HG02798 (cell line): ENCODE data around the gene RRBP1.

Source experiments
- ATAC-seq: cut with Tn5 transposase; IDR thresholded peaks from one replicate; pipeline ENCODE4 v1.9.1; 2021; ENCODE audit warnings: mild to moderate bottlenecking; ENCODE audit not compliant: unreplicated experiment, poor library complexity

RRBP1 gene

DNA sequence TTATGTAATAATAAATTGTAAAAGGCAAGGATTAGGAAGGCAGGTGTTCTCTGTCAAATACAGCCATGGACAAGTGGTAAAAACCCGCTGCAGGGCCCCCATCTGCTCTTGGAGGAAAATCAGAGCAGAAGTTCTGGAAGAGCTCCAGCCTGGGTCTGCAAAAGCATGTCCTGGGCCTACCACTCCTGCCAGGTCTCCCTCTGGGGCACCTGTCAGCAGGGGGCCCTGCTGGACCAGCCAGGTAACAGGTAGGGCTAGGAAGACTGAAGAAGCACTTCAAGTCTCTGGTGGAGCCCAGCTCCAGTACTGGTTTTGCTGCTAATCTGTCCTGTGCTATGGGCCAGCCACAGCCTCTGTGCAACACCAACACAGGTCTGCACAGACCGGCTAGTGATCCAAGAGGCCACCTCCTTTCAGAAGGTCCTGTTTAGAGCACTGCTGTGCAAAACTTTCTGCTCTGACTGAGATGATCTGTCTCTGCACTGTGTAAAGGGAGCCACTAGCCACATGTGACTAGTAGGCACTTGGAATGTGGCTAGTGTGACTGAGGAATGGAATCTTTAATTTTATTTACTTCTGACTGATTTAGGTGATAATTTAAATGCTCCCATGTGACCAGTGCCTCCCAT, 30.2 kb downstream of the RRBP1 start:
- ATAC-seq, result no peak

DNA sequence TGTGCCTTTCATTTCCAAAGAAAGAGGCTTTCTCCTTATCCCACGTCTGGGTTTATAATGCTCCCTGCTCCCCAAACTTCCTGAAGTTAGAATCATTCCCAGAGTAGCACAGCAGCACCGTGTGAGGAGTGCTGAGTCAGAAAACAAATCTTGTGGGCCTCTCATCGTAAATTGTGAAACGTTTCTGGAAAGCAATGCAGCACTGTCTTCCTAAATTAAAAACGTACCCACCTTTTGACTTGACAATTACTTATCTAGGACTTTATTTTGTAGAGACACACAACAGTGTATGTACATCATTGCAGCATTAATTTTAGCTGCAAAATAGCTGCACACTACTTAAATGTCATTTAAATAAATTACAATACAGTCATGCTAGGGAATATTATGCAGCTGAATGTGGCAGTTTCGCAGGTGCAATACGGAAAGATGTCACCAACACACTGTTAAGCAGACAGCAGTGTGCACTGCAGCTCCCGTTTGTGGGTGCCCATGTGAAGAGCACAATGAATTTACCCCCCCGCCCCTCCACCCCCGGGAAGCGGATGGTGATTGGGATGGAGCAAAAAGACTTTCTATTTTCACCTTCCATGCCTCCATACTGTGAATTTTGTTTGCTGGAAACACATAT, 30.8 kb downstream of the RRBP1 start:
- no peak for ATAC-seq

DNA sequence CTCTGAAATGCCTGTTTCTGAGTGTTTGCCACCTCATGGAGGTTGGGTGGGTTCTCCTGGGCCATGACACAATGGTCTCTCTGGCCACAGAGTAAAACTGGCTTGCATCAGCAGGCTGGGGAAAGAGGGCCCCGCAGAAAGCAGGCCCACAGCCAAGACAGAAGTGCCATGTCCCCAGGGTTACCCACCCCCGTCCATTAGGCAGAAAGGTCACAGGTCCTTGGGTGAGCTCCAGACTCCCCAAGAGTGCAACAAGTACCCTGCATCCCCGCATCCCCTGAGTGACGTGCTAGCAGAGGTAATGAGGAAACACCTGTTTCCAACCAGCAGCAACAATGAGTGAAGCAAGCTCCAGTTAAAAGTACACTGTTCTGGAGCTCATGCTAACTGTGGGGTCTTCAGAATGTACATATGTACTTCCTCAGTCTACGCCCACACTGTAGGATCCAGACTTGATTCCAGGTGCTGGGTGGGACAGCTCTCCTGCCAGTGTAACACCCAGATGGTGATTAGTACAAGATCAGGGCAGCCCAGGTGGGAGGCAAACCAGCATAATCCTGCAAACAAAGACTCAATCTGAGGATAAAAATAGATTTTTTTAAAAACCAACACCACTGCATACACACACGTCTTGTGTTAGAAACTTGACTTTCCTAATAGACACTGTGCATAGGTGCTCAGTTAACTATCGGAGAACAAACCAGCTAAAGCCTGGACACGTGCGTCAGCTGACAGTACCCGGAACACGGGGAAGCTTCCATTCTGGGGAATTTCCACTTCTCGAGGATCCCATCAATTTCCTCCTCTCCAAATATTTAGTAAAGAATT, 31.5 kb downstream of the RRBP1 start:
- no peak for ATAC-seq

DNA sequence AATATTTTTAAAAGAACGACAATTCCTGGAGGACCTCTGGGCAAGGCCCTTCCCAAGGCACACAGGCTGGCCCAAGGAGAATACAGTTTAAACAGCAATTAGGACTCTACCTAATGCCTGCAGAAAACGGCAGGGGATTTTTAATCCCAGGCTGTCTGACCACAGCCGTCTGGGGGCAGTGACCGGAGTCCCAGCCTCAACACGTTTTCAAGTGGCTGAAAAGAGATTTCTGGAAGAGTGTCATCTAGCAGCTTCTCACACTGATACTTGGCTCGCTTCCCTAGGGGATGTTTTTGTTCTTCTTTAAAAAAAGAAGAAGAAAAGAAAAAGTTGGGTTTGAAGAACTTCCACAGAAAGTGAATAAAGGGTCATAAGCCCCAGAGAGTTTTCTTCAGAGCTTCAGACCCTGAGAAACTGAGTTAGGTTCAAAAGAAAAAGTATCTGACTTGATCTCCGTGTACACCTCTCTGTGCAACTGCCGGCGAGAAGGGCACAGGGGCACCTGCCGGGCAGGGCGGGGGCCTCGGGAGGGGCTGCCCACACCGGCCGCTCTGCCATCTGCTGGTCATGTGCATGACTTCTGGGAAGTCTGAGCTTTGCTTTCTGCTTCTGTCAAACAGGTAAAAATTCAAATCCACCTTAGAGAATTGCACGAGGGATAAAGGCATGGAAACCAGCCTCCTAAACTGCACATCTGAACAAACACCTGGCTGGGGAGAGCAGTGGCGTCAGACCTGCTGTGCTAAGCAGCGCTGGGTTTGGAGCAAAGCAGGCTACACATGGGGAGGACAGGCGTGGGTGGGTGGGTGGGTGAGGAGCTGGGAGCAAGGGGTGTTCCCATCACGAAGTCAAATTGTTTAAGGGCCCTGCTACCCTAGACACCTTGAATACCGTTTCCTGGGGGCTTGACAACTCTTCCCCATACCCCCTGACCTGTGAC, 33.0 kb downstream of the RRBP1 start:
- ATAC-seq, result no peak

DNA sequence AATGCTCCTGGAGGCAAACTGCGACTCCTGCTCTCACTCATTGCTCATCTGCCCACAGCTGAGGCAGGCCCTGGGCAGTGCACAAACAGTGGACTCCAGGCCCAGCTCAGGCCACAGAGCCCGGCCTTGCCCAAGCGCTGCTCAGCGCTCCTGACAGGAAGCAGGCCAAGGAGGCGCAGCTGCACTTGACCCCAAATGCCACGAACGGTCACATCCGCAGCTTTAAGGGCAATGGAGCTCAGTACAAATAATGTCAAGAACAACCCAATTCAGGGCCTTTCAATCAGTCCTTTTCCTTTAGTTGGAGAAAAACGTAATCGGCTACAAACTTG, 33.8 kb downstream of the RRBP1 start:
- ATAC-seq, result no peak

DNA sequence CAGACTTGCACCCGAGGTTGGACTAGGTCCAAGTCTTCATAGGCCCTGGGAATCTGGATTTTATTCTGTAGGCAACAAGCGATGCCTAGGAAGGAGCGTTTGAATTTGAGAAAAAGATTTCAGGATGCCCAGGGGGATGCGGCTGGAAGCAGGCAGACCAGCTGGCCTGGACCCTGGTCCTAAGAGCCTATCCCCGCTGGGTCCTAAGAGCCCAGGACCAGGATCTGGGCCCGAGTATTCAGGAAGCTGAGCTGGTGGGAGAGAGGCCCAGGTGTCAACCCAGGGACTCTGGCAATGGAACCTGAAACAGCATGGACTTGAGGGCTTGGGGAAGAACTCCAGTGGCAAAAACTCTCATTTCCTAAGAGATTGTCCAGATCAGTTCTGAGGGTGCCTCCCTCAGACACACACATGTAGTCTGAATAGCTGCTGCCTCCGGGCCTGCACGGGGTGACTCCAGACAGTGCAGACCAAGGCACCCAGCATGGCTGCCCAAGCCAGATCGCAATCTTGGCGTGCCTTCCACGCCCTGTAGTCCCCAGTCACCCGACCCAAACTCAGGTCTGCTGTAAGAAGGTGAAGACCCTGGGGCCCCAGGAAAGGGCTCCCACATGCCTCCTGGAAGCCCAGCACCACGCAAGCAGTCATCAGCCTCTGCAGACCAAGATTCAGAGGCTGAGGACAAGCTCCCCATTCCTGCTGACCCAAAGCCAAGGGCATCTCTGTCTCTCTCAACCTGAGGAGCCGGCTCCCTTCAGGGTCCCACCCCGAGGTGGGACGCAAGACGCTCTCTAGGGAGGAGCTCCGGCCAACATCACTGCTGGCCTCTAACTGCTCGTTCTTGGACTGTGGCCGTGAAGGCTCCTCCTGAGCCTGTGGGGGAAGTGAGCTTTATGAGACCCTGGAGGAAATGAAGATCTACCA, 34.4 kb downstream of the RRBP1 start:
- ATAC-seq, result no peak

DNA sequence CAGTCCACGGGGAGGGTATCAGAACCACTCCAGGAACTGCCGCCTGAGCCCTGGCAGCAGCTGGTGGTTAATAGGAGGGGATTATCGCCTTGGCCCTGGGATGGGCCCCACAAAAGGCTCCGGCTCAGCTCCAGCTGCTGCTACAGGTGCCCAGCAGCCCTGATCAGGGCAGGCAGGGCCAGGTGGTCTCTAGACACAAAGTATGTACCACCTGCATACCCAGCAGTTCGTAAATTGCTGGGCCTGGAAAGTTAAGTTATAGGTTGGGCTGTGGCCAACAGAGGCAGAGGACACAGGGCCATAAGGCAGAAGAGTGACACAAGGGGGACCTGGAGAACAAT, 35.1 kb downstream of the RRBP1 start:
- no peak for ATAC-seq

DNA sequence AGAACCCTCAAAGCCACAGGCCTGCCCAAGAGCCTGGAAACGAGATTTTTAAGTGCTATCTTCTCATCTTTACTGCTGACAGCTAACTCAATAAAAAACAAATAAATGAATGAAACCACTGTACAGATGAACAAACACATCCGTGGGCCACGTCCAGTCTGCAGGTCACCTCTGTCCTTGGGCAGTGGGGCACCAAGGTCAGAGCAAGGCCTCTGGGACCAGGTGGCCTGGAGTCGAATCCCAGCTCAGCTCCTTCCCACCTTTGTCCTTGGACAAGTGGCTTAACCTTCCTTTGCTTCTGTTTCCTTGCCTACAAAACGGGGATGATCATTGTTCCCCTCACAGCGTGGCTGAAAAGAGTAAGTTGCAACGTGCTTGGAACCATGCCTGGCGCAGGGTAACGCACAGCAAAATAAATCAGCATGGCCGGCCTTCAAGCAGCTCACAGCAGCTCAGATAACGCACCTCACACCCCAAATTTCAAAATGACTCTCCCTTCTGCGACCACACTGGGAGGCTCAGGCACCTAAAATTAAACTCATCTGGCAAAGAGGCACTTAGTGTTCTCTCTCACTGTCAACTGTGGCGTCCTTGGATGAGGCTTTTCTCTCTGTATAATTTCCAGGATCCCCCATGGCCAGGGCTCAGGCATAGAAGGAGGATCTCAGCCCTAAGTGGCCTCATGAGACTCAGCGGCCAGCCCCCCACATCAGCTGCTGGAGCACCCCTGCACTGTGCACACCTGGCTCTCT, 35.7 kb downstream of the RRBP1 start:
- ATAC-seq, result no peak

DNA sequence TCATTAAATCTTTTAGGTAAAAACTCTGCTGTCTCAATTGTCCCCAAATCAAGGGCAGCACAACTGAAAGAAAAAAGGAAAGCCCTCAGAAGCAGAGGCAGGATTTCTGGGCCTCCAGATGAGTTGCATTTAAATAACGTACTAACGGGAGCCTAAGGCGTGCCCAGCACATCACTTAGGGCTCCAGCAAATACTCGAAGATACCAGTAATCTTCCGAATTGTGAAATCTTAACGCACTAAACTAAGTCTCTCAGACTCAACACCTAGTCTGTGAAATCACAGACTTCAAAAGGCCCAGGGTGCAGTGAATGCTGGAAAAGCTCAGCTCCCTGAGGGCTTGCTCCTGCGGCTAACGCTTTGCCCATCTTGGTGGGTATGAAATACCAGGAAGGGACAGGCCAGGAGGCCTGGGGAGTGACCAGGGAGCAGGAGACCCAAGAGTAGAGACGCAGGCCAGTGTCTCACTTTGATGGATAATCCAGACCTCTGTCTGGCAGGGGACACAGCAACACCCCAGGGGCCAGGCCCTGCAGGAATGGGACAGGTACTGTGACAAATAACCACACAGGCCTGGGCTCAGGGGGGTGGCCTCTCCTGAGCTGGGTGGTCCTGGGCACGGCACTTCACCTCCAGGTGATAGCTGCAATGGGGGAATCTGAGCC, 36.4 kb downstream of the RRBP1 start:
- ATAC-seq, result no peak

DNA sequence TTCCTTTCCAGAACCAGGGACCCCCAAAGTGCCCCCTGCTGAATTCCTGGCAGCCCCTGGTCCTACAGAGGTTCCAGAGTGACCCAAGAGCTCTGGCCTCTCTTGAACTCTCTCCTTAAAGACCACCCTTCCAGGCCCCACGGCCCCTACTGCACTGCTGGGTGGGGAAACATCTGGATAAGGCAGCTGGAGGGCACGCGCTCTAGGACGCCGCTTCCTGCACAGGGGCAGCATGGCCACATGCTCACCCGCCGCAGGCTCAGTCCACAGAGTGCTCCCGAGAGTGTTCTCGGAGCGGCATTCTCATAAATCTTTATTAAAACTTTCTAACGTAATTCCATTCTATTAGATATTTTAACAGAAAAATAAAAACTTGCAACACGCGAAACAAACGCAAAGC, 37.0 kb downstream of the RRBP1 start:
- ATAC-seq, result no peak

DNA sequence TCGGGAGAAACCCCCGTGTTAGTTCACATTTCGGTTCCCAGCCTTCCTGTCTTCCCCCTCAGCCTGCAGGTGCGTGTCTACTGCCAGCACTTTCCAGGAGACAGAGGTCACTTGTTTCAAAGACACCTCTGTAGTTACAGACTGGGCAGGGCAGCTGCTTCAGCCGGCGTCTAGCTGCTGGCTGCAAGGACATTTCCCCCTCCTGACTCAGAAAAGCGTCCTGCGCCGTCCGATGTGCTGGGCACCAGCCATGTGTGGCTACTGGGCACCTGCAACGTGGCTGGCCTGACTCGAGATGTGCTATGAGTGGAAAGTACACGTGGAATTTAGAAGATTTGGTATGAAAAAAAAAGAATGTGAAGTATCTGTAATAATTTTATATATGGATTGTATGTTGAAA, 37.6 kb downstream of the RRBP1 start:
- no peak for ATAC-seq

DNA sequence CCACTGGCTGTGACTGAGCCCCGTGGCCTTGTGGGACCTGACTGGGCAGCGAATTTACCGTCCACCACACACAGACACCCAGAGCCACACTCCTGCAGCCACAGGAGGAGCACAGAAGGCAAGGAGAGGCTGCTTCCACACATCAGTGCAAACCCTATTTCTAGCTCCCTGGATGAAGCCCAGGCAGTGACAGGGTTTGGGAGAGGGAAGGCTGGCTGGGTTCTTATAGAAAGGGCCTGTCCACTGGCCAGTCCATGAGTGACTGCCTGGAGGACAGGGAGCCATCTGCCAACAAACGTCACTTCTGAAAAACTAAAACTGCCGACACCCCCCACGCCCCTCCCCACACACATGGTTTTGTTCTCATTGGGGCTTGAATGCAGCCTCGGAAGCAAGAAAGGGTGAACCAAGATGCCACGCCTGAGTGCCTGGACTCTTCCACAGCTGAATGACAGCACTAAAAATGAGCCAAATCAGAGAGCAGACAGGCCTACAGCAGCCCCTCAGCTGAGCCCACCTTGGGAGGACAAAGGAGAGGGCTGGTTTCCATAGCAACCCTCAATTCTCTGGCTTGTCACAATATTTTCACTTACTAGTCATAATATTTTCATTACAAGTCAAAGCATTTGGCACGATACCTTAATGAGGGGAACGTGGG, 38.4 kb downstream of the RRBP1 start:
- ATAC-seq, result no peak

DNA sequence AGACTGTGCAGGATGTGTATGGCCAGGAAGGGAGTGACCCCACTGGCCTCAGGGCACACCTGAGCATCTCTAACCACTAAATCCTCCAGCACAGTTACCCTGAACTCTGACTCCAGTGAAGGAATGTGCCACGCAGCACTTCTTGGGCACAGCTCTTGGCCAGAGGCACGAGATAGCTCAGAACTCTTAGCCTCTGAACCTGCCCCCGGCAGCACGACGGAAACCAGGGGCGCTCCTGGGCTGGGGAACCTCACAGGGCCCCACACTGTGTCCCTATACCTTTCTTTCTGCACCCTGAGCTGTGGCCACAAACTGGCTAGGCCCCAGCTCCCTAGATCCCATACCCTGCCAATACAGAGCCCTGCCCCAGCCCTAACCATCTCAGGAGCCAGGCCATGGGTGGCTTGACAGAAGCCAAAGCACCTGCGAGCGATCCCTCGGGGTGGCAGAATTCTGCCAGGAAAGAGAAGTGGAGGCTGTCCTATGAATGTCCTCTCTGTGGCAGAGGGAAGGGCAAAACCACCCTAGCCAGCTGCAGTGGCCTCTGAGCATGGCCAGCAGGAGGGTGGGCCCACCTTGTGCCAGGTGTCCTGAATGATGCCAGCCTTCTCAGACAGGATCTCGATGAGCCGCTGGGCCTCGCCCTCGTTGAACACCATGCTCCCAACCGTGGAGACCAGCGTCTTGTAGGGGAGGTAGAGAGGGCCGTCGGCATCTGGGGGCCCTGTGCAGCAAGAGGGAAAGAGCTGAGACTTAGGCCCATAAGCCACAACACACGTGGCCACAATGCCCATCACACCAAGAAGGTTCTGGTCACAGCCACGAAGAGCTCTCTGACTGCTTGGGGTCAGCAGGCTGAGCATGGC, 39.4 kb downstream of the RRBP1 start:
- ATAC-seq, result no peak

DNA sequence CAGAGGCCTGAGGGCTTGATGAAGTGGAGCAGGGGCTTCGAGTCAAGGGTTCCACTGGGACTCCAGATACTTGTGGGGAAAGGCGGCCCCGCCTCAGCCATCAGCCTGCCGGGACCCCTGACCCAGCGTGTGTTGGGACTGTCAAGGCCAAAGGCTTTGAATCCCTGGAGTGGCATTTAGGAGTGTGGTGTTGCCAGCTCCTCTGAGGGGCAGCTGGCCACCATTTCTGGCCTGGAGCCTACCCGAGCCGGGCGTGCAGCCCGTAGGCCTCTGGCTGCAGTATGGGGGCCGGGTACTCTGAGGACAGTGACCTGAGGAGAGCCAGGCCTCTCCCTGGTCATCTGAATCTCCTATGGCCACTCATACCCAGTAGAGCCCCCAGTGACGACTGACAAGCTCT, 40.0 kb downstream of the RRBP1 start:
- ATAC-seq, result no peak

DNA sequence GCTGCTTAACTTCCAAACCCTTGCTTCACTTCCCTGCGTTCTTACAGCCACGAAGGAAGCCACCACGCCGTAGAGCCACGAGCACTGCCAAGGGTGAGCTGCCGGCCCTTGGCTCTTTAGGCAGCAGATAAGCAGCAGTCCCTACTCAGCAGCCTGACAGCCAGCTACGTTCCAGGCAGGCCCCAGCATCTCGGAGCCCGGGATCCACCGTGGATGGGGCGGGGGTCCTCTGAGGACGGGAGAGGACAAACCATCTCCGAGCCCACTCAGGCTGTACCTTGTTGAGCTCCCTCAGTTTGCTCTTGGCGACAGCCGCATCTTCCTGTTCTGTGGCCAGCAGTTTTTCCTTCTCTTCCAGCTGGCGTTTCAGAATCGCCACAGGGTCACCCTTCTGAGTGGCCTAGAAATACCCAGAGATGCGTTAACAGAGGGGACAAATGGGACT, 40.5 kb downstream of the RRBP1 start:
- no peak for ATAC-seq

DNA sequence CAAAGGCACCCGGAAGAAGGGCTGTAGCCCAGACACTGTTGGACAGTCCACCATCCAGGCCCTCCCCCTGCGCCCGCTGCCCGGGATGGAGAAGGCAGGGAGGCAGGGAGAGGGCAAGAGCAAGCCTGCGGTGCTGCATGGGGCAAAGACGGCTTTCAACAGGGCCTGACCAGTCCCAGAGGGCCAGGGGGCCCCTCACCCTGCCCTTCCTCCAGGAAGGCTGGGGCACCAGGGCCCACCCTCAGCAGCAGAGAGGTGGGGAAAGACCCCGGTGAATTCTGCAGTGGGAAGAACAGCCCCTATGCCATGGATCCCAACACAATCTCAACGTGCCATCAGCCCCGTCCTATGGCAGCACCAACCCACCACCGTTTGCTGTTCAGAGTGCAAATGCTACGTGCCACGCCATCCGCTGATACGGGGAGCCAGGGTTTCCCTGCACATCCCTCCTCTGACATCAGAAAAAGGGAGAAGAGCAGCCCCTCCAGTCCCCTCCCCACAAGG, 41.1 kb downstream of the RRBP1 start:
- no peak for ATAC-seq
